Activated CD4-positive, CD25-positive, alpha-beta regulatory T cell treated with anti-CD3 and anti-CD28 coated beads, Interleukin-2, amount 50 U/mL, for 16 hours (primary cell): ENCODE measurements around the gene SNX32.
"Not testable (repeated sequence)": the region's sequence is repeated elsewhere in the genome, so short reads cannot be mapped to it uniquely, and the experiment has no call there.

Experiments
- DNase-seq: peaks from one replicate; pipeline ENCODE4 v3.0.0-alpha.2; 2020; ENCODE audit warnings: low read depth, low spot score

SNX32 gene

DNA sequence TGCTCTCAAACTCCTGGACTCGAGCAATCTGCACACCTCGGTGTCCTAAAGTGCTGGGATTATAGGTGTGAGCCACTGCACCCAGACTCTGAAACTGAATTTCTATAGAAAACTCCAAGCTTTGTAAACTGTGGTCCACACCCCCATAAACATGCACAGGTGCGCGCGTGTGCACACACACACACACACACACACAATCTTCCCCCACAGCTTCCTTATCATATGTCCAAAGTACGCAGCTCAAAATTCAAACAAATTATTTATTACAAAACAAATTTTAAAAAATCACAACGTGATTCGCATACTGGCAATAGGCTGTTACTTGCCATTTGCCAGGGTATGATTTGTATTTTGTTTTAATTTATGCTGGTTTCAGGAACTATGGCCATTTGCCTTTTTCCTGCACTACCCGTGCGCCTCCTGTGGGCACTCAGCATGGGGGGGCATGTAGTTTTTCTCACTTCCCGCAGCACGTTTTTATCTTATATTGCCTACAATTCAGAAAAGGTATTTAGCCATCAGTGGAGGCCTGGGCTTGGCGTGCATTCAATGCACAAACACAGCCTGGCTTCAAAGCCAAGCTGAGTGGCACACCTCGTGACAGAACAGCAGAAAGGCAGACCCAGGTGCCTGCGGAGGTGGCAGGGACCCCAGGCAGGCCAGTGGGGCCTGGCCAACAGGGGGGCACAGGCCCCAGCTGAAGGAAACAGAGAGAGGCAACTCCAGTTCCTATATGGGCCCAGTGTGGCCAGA, 10.8 kb upstream of the SNX32 start:
- DNase-seq, result no peak

DNA sequence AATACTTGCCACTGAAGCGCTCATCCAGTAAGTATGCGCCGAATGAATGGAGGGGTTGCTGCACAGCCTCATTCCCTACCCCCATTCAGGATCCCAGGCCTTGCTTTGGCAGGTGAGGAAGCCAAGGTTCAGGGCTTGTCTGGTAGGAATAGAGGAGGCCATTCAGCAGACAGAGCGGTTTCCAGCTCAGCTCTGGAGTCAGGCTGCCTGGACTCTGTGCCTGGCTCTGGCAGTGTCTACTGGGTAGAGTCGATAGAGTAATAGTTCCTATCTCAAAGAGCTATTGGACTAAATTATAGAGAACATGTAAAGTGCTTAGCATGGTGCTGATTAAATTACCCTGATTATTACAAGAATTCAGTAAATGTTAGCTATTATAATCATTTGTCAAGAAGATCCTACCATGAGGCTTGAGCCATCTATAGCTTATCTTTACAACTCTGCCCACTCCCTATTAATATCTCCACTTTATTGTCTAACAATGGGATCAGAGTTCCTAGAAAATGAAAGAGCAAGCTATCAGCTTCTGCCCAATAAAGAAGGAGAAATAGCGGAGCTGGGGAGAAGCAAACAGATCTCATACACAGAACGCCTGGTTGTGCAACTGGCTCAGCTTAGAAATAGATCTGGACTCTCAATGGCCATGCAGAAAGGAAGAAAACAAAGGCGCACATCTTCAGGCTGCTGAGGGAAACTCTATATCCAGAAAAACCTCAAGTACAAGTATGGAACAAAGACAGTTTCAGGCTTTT, 6.6 kb upstream of the SNX32 start:
- no peak for DNase-seq

DNA sequence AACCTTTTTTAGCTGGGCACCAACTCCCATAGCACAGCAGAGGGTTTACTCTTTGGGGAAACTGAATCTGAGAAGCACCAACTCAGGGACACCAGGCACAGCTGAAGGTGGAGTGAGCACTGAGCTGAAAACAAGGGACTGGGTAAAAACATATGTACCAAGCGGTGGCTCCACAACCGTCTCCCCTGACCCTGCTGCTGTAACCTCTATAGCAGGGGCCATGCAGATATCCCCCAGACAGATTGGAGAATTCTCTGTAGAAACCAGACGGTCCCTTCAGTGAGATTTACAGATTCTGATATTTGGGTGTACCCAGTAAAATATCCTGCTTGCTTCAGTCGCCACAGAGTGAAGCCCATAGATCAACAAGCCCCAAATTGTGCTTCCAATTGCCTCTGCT, 4.3 kb upstream of the SNX32 start:
- DNase-seq, result no peak

DNA sequence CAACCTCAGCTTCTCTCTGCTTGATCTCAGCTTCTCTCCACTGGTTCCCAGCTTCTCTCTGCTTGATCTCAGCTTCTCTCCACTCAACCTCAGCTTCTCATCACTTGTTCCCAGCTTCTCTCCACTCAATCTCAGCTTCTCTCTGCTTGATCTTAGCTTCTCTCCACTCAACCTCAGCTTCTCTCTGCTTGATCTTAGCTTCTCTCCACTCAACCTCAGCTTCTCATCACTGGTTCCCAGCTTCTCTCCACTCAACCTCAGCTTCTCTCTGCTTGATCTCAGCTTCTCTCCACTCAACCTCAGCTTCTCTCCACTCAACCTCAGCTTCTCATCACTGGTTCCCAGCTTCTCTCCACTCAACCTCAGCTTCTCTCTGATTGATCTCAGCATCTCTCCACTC, 1.5 kb upstream of the SNX32 start:
- DNase-seq, result not testable (repeated sequence)

DNA sequence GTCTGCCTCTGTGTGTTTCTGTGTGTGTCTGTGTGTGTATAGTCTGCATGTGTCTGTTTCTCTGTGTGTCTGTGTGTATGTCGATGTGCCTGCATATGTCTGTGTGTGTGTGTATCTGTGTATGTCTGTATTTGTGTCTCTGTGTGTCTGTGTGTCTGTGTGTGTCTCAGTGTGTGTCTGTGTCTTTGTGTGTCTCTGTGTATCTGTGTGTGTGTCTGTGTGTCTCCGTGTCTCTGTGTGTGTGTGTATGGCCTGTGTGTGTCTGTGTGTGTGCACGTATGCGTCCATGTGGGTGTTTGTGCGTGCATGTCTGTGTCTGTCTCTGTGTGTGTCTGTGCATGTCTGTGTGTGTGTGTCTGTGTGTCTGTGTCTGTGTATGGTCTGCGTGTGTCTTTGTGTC, 439 bp downstream of the SNX32 start:
- DNase-seq, result no peak

DNA sequence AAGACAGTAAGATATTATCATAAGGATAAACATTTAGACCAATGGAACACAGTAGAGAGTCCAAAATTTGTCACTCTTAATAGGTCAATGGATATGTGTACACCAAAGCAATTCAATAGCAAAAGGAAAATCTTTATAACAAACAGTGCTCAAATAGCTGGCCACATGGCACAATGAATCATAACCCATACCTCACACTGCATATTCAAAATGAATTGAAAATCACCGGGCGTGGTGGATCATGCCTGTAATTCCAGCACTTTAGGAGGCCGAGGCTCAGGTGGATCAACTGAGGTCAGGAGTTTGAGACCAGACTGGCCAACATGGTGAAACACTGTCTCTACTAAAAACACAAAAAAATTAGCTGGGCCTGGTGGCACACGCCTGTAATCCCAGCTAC, 8.4 kb downstream of the SNX32 start:
- no peak for DNase-seq

DNA sequence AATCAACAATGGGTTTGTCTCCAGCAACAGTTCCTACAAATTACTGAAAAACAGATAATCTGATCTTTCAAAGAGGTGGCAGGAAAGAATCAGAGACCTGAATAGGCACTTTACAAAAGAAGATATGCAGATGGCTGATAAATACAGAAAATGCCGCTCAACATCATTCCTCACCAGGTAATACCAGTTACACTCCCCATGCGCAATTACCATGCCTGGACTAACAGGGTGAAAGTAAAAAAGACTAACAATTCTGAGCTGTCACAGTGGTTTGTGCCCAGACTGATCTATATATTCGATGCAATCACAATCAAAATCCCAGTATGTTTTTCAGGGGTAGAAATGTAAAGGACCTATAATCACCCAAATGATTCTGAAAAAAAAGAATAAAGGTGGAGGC, 10.0 kb downstream of the SNX32 start:
- no peak for DNase-seq

DNA sequence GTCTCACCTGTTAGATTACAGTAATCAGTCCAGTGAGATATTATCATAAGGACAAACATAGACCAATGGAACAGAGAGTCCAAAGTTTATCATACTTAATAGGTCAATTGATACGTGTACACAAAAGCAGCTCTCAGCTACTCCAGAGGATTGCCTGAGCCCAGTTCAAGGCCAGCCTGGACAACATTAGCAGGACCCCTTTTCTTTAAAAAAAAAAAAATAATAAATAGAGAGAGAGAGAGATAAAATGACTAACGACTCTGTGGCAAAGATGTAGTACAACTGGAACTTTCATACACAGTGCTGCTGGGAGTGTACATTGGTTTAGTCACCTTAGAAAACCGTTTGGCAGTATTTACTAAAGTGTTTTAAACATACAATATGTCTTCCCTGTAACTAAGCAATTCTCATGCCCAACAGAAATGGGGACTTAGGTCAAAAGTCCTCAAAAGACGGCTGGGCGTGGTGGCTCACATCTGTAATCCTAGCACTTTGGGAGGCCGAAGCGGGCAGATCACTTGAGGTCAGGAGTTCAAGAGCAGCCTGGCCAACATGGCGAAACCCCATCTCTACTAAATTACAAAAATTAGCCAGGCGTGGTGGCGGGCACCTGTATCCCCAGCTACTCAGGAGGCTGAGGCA, 10.6 kb downstream of the SNX32 start:
- no peak for DNase-seq

DNA sequence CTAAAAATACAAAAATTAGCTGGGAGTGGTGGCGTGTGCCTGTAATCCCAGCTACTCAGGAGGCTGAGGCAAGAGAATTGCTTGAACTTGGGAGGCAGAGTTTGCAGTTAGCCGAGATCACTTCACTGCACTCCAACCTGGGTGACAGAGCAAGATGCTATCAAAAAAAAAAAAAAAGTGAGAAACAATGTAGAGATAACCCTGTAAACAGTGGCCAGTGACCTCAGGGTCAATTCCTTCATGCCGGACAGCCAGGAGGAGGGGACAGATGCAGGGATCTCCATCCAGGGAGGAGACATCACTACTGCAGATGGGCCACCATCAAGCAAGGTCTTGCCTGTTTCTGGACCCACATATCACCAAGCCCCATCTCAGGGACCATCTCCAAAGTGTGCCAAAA, 14.0 kb downstream of the SNX32 start:
- no peak for DNase-seq

DNA sequence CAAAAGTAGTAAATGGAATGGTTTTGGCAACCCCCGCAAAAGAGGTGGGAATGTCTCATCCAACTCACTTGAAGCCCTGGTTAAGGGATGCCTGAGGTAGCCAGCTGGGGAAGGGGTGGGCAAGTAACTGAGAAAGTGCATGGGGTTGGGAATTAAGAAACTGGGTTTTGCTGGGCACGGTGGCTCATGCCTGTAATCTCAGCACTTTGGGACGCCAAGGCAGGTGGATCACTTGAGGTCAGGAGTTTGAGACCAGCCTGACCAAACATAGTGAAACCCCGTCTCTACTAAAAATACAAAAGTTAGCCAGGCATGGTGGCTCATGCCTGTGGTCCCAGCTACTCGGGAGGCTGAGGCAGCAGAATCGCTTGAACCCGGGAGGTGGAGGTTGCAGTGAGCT, 14.9 kb downstream of the SNX32 start:
- DNase-seq, result not testable (repeated sequence)

DNA sequence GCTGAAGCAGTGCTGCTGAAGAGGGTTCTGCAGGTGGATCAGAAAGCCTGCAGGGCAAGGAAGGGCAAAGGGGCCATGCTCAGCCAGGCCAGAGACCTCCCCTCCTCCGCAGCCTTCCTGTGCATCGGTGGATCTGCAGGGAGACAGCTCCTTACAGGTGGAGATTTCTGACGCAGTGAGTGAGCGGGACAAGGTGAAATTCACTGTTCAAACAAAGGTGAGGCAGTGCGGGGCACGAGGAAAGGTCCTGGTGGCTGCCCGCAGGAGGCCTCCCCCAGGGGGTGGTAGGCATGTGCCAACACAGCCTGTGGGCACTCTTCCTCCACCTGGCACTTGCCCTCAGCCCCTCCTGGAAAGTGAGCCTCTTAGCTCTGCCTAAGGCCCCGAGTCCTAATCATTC, 15.6 kb downstream of the SNX32 start:
- no peak for DNase-seq

DNA sequence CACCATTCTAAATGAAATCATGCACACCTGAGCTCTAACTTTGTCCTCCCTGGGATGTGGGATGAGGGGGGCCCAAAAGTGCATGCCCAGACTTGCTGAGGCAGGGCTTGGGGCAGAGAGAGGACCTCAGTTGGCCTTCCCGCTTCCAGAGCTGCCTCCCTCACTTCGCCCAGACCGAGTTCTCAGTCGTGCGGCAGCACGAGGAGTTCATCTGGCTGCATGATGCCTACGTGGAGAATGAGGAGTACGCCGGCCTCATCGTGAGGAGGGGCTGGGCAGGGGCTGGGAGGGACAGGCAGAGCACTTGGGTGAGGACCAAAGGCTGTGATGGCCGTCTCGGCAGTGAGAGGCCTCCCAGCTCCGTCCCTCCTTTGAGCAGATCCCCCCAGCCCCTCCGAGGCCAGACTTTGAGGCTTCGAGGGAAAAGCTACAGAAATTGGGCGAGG, 16.0 kb downstream of the SNX32 start:
- DNase-seq, result no peak

DNA sequence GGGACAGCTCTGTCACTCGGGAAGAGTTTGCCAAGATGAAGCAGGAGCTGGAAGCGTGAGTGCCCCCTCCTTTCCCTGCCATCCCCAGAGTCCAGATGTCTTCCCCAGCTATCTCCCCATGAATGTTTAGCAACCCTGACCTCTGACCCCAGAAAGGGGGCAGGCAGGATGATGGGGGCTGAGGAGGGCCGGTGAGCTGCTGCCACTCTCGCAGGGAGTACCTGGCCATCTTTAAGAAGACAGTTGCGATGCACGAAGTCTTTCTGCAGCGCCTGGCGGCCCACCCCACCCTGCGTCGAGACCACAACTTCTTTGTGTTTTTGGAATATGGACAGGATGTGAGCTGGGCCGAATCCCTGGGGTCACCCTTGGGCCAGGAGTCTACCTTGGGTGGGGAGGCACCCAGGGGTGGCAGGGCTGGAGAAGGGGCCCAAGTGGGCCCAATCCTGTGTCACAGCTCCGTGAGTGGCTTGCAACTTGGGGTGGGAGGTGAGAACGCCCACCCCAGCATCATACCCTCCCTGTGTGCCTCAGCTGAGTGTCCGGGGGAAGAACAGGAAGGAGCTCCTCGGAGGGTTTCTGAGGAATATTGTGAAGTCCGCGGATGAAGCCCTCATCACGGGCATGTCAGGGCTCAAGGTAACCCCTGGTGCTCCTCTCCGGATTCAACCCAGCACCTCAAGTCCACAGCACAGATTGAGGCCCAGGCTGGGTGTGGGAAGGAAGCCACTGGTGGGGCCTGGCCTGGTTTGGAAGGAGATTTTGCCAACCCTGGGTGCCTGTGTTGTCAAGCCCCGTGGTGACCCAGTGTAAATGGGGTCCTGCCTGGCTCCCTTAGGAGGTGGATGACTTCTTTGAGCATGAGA, 16.7 kb downstream of the SNX32 start:
- DNase-seq, result no peak

DNA sequence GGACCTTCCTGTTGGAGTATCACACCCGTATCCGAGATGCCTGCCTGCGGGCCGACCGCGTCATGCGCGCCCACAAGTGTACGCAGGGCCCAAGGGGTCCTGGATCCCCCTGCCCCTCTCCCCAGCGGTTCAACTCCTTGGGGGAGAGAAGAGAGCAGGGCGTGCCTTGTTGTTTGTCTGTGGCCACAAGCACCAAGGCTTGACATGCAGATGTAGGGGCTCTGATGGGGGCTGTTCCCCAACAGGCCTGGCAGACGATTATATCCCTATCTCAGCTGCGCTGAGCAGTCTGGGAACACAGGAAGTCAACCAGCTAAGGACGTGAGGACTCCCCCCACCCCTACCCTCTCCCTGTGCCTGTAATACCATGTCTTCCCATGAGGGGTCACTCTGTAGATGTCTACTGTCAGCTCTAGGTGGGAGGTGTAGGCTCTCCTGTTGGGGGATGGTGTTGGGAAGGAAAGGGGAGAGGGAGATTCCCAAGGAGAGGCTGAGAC, 17.4 kb downstream of the SNX32 start:
- no peak for DNase-seq

DNA sequence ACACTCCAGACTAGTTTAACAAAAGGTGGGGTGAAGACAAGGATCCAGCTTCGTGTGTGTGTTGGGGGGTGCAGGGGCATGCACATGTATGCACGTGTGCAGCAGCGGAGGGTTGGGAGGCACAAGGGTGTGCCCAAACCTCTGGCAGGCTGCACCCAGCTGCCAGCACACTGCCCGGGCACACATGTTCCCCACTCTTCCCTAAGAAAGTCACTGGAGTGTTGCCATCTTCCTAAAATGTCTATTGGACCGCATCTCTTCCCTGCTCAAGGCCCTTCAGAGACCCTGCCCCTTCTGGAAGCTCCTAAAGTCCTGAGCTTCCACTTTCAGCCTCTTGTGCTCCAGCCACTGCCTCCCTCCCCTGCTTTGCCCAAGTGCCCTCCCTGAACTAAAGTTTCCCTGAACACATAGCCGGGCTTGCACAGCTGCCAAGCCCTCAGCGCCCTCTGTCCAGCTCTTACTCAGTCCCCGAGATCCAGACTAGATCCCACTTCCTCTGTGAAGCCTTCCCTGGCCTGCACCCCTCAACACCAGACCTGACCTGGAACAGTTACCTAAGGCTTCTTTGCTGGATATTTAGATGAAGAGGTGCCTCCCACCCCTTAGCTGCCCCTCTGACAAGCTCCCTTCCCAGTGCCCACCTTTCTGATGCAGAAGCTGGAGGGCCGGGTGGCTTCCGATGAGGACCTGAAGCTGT, 18.2 kb downstream of the SNX32 start:
- no peak for DNase-seq

DNA sequence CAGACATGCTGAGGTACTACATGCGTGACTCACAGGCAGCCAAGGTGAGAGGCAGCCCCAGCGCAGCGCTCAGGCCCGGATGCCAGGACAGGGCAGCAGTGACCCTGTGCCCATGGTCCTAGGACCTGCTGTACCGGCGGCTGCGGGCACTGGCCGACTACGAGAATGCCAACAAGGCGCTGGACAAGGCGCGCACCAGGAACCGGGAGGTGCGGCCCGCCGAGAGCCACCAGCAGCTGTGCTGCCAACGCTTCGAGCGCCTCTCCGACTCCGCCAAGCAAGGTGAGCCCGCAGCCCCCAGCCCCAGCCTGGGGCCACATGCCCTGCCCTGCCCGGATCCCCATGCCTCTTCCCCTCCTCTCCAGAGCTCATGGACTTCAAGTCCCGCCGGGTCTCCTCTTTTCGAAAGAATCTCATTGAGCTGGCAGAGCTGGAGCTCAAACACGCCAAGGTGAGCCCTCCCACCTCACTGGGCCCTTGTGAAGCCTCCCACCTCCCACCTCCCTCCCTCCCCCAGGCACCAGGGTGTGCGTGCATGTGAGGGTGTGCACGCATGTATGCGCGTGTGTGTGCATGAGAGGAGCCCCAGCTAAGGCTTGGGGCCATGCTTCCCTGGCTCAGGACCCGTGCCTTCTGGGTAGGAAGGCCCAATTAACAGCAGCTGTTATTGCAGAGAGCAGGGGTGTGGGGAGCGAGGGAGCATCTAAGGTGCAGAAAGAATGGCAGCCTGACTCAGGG, 18.9 kb downstream of the SNX32 start:
- DNase-seq, result no peak

DNA sequence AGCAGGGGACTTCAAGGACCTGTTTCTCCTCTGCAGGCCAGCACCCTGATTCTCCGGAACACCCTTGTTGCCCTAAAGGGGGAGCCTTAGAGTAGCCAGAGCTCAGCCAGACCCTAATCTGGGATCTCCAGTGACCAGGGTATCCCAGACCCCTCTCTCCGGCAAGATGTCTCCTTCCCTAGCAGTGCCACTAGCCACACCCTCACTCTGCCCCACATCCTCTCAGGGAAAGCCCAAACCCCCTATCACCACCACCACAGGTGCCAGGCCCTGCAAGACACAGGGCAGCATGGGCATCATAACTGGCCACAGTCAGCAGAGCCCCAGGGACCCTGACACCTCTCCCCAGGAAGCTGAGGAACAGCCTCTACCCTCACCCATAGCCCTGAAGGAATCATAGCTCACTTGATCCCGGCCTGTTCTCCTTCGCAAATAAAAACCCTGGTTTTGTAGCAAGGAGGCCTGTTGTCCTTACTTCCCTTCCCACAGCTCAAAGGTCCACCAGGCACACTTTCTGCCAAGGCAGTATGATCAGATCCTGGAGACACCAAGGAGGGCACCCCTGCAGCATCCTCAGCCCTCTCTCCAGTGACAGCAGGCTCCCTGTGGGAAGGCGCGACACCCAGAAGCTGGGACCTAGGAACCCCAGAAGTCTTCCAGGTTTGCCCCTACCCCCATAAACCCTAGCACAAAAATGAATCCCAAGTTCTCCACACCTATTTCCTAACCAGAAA, 19.6 kb downstream of the SNX32 start:
- no peak for DNase-seq

DNA sequence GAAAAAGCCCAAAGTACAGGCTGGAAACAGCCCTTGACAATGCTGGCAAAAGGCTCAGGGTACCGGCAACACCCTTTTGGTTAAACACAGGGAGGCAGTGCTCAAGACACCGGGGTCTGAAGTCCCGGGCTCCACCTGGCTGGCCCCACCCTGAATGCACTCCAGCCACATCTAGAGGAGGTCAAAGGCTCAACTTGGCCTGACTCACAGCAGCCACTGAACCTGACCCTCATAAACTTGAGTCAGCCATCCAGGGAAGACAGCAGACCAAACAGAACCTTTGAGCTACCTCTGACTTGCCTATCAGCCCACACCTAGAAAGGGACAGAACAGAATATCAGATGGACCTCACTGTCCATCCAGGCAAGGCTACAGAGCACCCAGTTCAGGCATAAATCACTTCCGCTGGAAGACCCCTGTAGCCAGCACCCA, 20.4 kb downstream of the SNX32 start:
- DNase-seq, result no peak
